IMR-90 (cell line): ENCODE data around the gene CACNB2. TPM values are rescaled to one million over a fixed set of nuclear protein-coding genes. Genes with fewer than 3 reads are reported as not detected.

ENCODE experiments used
- ATAC-seq: fragments of 200-7000 bp; cut with Tn5 transposase; 2 replicates; pipeline ENCODE4 v1.9.1; 2020; ENCODE audit warnings: low read depth, mild to moderate bottlenecking, moderate library complexity
- BruUV-seq: library from RNA; stranded (reverse); fragments of 400-500 nt; replicated peaks from 2 replicates; lab custom pipeline; 2021; lab: Mats Ljungman, UMichigan
- CTCF ChIA-PET: fragments of 300-600 bp; formaldehyde crosslinking; extraction: SDS; loops from one replicate; lab custom pipeline; 2021; ENCODE audit warnings: antibody characterized with exemption; lab: Yijun Ruan, JAX
- POLR2A ChIA-PET: fragments of 300-600 bp; sonication (Branson Sonifier 250); formaldehyde crosslinking; loops from one replicate; lab custom pipeline; 2022; ENCODE audit warnings: antibody characterized with exemption; ENCODE audit not compliant: unreplicated experiment; lab: Charles Lee
- DNase-seq: peaks from one replicate; pipeline ENCODE4 v3.0.0; 2013
- H2AFZ ChIP-seq: replicated peaks from 2 replicates; pipeline ENCODE3; 2013; ENCODE audit warnings: low read length, mild to moderate bottlenecking; ENCODE audit not compliant: poor library complexity
- H2AK5ac ChIP-seq: 2 replicates; pipeline ENCODE4 v1.6.1; 2013; ENCODE audit warnings: low read depth, low read length, inconsistent platforms
- H2AK9ac ChIP-seq: replicated peaks from 2 replicates; pipeline ENCODE3; 2013; ENCODE audit warnings: mild to moderate bottlenecking, low read depth, low read length, moderate library complexity; ENCODE audit not compliant: poor library complexity
- H2BK120ac ChIP-seq: 2 replicates; pipeline ENCODE4 v1.6.1; 2013; ENCODE audit warnings: low read depth, low read length, inconsistent platforms
- H2BK15ac ChIP-seq: 3 replicates; pipeline ENCODE4 v1.6.1; 2013; ENCODE audit warnings: low read depth, low read length, inconsistent platforms
- H2BK20ac ChIP-seq: 2 replicates; pipeline ENCODE4 v1.6.1; 2013; ENCODE audit warnings: low read depth, mild to moderate bottlenecking, inconsistent platforms, low read length, moderate library complexity
- H2BK5ac ChIP-seq: 2 replicates; pipeline ENCODE4 v1.6.1; 2013; ENCODE audit warnings: mild to moderate bottlenecking, low read depth, low read length, inconsistent platforms; ENCODE audit not compliant: poor library complexity, severe bottlenecking
- H3K14ac ChIP-seq: replicated peaks from 2 replicates; pipeline ENCODE4 v1.6.1; 2013; ENCODE audit warnings: low read depth, low read length, inconsistent platforms
- H3K18ac ChIP-seq: 2 replicates; pipeline ENCODE4 v1.6.1; 2013; ENCODE audit warnings: low read depth, low read length, control low read depth
- H3K23ac ChIP-seq: 2 replicates; pipeline ENCODE4 v1.6.1; 2013; ENCODE audit warnings: low read depth, low read length, inconsistent platforms
- H3K27ac ChIP-seq: 2 replicates; pipeline ENCODE4 v1.5.1; 2013; ENCODE audit warnings: mild to moderate bottlenecking, control low read depth, low read length; ENCODE audit not compliant: insufficient read depth
- H3K27me3 ChIP-seq: 2 replicates; pipeline ENCODE4 v1.6.1; 2013; ENCODE audit warnings: low read length; ENCODE audit not compliant: control insufficient read depth, insufficient read depth
- H3K36me3 ChIP-seq: 2 replicates; pipeline ENCODE4 v1.6.1; 2013; ENCODE audit warnings: low read length, mixed read lengths; ENCODE audit not compliant: control insufficient read depth, insufficient read depth
- H3K4ac ChIP-seq: 2 replicates; pipeline ENCODE4 v1.6.1; 2013; ENCODE audit warnings: low read depth, low read length, inconsistent platforms
- H3K4me1 ChIP-seq: 2 replicates; pipeline ENCODE4 v1.6.1; 2013; ENCODE audit warnings: low read length, mixed read lengths; ENCODE audit not compliant: control insufficient read depth, insufficient read depth
- H3K4me2 ChIP-seq: 2 replicates; pipeline ENCODE4 v1.6.1; 2013; ENCODE audit warnings: low read depth, mild to moderate bottlenecking, control low read depth, low read length, moderate library complexity
- H3K4me3 ChIP-seq: 2 replicates; pipeline ENCODE4 v1.5.1; 2013; ENCODE audit warnings: low read depth, mild to moderate bottlenecking, control low read depth, low read length, moderate library complexity; ENCODE audit not compliant: insufficient read depth
- H3K56ac ChIP-seq: 2 replicates; pipeline ENCODE4 v1.6.1; 2013; ENCODE audit warnings: low read length, inconsistent platforms; ENCODE audit not compliant: insufficient read depth; ENCODE audit errors: extremely low read depth
- H3K79me1 ChIP-seq, 2 experiments: 2 replicates each; pipeline ENCODE4 v1.6.1; 2013; ENCODE audit warnings: low read length in 2 of 2, inconsistent platforms in 1 of 2, low read depth in 1 of 2
- H3K9ac ChIP-seq: 2 replicates; pipeline ENCODE4 v1.6.1; 2013; ENCODE audit warnings: low read depth, low read length, control low read depth
- H3K9me1 ChIP-seq: 2 replicates; pipeline ENCODE4 v1.6.1; 2013; ENCODE audit warnings: low read length, inconsistent platforms; ENCODE audit not compliant: insufficient read depth
- H3K9me3 ChIP-seq: 2 replicates; pipeline ENCODE4 v1.6.1; 2013; ENCODE audit warnings: low read length; ENCODE audit not compliant: control insufficient read depth, insufficient read depth
- H4K20me1 ChIP-seq: 2 replicates; pipeline ENCODE4 v1.6.1; 2013; ENCODE audit warnings: low read length, inconsistent platforms; ENCODE audit not compliant: insufficient read depth
- H4K5ac ChIP-seq: 2 replicates; pipeline ENCODE4 v1.6.1; 2013; ENCODE audit warnings: mild to moderate bottlenecking, low read depth, low read length, control low read depth
- H4K8ac ChIP-seq, 2 experiments: 2 replicates each; pipeline ENCODE4 v1.6.1; 2013; ENCODE audit warnings: low read depth in 2 of 2, low read length in 2 of 2, control low read depth in 1 of 2, inconsistent platforms in 1 of 2
- H4K91ac ChIP-seq: 2 replicates; pipeline ENCODE4 v1.6.1; 2013; ENCODE audit warnings: low read depth, low read length, inconsistent platforms; ENCODE audit not compliant: insufficient read depth
- BHLHE40 ChIP-seq: fragments of 150-350 bp; IDR thresholded peaks from 2 replicates; pipeline ENCODE4 v1.6.1; 2016; ENCODE audit warnings: mild to moderate bottlenecking, low read depth, low read length
- CTCF ChIP-seq: conservative IDR thresholded peaks from 2 replicates; pipeline ENCODE4 v1.5.1; 2012; ENCODE audit warnings: mild to moderate bottlenecking, low read depth, low read length, improper control_type of control experiment
- FOS ChIP-seq: fragments of 150-350 bp; IDR thresholded peaks from 2 replicates; pipeline ENCODE4 v1.6.1; 2016; ENCODE audit warnings: low read depth, low read length
- RAD21 ChIP-seq: IDR thresholded peaks from 2 replicates; pipeline ENCODE4 v1.6.1; 2012; ENCODE audit warnings: low read length, improper control_type of control experiment
- RCOR1 ChIP-seq: IDR thresholded peaks from 2 replicates; pipeline ENCODE4 v1.6.1; 2012; ENCODE audit warnings: mild to moderate bottlenecking, low read length, improper control_type of control experiment; ENCODE audit not compliant: insufficient replicate concordance
- USF2 ChIP-seq: fragments of 150-350 bp; IDR thresholded peaks from 2 replicates; pipeline ENCODE4 v1.6.1; 2017; ENCODE audit warnings: mild to moderate bottlenecking, antibody characterized with exemption, low read length, low read depth
- WGBS, 2 experiments: methylation state at CpG; one replicate each; pipeline versions ENCODE4 v1.1.5 to v1.1.7; 2013; ENCODE audit warnings: missing lambda C conversion rate in 2 of 2; ENCODE audit not compliant: insufficient read length in 1 of 2; ENCODE audit errors: extremely low coverage in 2 of 2; 5-methylcytosine and 5-hydroxymethylcytosine counted together
- dilution Hi-C: fragments of 300-500 bp; cut with HindIII; formaldehyde crosslinking; loops from one replicate; pipeline ENCODE4 v1.14.3; 2018; ENCODE audit warnings: low sequenced_read_pairs; ENCODE audit not compliant: unreplicated experiment
- in situ Hi-C: fragments of 300-500 bp; cut with MboI; formaldehyde crosslinking; loops from 3 replicates; pipeline ENCODE4 v1.14.3; 2019; ENCODE audit warnings: low sequenced_read_pairs, inconsistent platforms, mixed read lengths
- intact Hi-C: fragments of 100-400 bp; cut with micrococcal nuclease; formaldehyde crosslinking; loops from 2 replicates; pipeline ENCODE4 v1.10.0; 2022
- polyA plus RNA-seq, 3 experiments: library from polyadenylated mRNA; depleted of rRNA; stranded (reverse); fragments of >200 nt; gene quantifications; 2 replicates each; pipeline ENCODE4 v1.2.3, GENCODE V29; 2012; ENCODE audit warnings: low replicate concordance in 1 of 3
- total RNA-seq: library from RNA; depleted of rRNA; stranded (reverse); fragments of >200 nt; gene quantifications from 2 replicates; pipeline ENCODE4 v1.2.3, GENCODE V29; 2012

The CACNB2 gene
- total and polyA plus RNA-seq, 2 of the 4 experiments (the other 2 are of a cell fraction), result 0.36 TPM

- Histone ChIP-seq H2BK5ac (no peak overlapping the region), H3K9me3 (peaks cover 1% of the 10 kb centered on the region; the same call in 1 of the 2 replicates), H3K4me2 (no peak overlapping the region), H2BK15ac (no peak overlapping the region), H2BK20ac (no peak overlapping the region), H4K8ac (no peak overlapping the region), H3K36me3 (no peaks in the 10 kb centered on the region), H2BK120ac (no peak overlapping the region), H3K9me1 (no peaks in the 10 kb centered on the region), H3K4me3 (no peak overlapping the region), H3K23ac (no peak overlapping the region), H3K56ac (no peak overlapping the region), H2AFZ (no peak overlapping the region), H3K27ac (no peak overlapping the region), H2AK5ac (no peak overlapping the region), H3K18ac (no peak overlapping the region), H3K4ac (no peak overlapping the region), H3K79me1 (no peaks in the 10 kb centered on the region), H4K20me1 (no peaks in the 10 kb centered on the region), H3K4me1 (no peaks in the 10 kb centered on the region), H4K5ac (no peak overlapping the region), H3K27me3 (no peaks in the 10 kb centered on the region; the same call in 1 of the 2 replicates), H4K91ac (no peak overlapping the region), H3K9ac (no peak overlapping the region), H3K14ac (no peak overlapping the region), H2AK9ac (no peak overlapping the region)
- DNase-seq, result no peak
- dilution Hi-C loops, result no loop called here
- intact Hi-C loops, result no loop called here
- no CpG with 5 or more reads among the region's 3 CpGs for WGBS, 2 experiments
- TF ChIP-seq RAD21 (no peak), RCOR1 (no peak), FOS (no peak), BHLHE40 (no peak), CTCF (no peak), USF2 (no peak)
- BruUV-seq, result no TSS peak
- ChIA-PET POLR2A (no interaction called here), CTCF (no interaction called here)
- ATAC-seq, result no peak
- in situ Hi-C loops, result no loop called here
These were observed 179.4 kb downstream of the CACNB2 start for GRCh38 chr10:18319628-18320027.
